ENCODE results near the gene ZMYND11. TPM values are rescaled to one million over a fixed set of nuclear protein-coding genes. Genes with fewer than 3 reads are reported as not detected.

Gene ZMYND11
- total and polyA plus RNA-seq, 2 of the 8 experiments (the other 6 are each of a cell fraction or from before 2014, with no cell fraction given): 7.5 to 26.6 TPM

GRCh38 chr10:279655-280054, 144.4 kb downstream of the ZMYND11 start (continued):
- TF ChIP-seq, protein P1, sequence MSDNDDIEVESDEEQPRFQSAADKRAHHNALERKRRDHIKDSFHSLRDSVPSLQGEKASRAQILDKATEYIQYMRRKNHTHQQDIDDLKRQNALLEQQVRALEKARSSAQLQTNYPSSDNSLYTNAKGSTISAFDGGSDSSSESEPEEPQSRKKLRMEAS (IDR thresholded peaks at IDR 0.05): peak; percentile 58
